Activated T-cell treated with anti-CD3 and anti-CD28 coated beads for 4 hours (primary cell): ENCODE data around the gene BCHE.
"Not testable (repeated sequence)": the region's sequence is repeated elsewhere in the genome, so short reads cannot be mapped to it uniquely, and the experiment has no call there.

Experiments
- DNase-seq: peaks from one replicate; pipeline ENCODE4 v3.0.0-alpha.2; 2020

The BCHE gene

DNA sequence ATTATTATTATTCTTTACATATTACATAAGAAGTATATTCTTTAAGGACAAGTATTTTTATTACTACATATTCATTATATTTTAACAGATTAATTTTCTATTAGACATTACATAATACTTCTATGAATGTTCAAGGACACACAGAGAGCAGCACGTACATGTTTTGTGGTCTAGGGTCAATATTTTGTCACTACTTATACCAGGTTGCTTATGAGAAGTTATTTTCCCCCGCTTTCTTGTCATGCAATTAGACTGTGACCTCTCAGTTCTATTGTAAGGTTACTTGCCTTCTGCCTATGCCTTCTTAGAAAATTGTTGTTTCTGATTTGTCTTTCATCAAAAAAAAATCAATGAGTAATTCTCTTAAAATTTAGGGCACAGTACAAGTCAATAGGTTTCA, 21.5 kb downstream of the BCHE start:
- no peak for DNase-seq

DNA sequence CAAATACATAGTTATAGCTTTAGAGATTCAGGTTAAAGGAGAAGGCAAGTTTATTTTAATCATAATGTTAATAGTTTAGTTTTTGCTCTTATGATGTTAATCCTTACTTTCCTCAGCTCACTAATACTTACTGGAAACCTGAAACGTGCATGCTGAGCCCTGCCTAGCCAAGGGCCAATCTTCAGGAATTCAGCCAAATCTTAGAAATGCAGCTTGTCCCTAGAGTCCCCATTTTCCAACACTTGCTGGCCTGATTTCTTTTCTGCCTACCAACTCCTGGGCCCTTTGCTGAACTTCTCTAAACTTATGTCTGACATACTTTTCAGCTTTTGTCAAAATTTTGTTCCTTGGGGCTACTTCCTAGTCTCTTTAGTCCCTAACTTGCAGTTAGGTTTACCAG, 22.8 kb downstream of the BCHE start:
- no peak for DNase-seq

DNA sequence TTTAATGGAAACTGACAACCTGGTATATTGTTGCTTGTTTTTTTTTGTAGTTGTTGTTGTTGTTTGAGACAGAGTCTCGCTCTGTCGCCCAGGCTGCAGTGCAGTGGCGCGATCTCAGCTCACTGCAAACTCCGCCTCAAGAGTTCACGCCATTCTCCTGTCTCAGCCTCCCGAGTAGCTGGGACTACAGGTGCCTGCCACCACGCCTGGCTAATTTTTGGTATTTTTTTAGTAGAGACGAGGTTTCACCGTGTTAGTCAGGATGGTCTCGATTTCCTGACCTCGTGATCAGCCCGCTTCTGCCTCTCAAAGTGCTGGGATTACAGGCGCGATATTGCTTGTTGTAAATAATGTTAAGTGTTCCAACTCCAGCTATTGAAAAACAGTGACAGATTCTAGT, 29.3 kb downstream of the BCHE start:
- DNase-seq, result not testable (repeated sequence)

DNA sequence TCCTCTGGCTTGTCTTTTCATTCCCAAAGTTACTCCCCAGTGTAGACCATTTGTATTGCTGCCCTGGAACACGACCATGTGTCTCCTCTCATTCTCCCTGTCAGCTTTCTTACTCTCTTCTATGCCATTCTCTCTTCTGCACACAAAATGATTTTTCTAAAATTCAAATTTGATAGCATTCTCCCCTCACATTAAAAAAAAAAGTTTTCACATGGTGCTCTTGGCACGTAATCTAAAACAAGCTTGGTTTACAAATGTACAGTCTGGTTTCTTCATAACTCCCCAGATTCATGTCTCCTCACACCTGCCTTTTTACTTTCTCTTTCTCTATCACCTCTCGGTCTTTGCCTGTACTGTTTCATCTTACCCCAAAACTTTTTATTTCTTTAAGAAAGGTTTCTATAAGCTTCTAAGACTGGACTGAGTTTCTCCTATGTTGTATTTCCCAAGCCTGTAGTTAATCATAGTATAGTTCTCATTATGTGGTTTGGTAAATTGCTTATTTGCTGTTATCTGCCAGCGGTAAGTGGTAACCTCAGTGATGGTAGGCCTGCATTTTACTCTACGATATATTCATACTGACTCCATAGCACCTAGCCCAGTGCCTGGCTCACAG, 31.2 kb downstream of the BCHE start:
- no peak for DNase-seq

DNA sequence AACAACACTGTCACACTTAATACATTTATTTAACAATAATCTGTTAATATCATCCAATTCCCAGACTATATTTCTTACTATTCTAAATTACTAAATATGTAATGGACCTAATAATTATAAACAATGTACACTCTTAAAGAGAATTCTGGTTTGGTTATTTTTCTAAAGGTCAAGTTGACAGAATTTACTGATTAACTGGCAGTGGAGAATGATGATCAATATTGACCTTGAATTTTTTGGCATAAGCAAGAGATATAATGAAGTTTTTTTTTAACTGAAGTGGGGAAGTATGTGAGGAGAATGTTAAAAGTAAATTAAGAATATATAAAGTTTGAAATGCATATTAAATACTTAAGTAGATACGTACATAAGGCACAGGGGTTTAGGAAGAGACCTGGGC, 33.8 kb downstream of the BCHE start:
- DNase-seq, result no peak

DNA sequence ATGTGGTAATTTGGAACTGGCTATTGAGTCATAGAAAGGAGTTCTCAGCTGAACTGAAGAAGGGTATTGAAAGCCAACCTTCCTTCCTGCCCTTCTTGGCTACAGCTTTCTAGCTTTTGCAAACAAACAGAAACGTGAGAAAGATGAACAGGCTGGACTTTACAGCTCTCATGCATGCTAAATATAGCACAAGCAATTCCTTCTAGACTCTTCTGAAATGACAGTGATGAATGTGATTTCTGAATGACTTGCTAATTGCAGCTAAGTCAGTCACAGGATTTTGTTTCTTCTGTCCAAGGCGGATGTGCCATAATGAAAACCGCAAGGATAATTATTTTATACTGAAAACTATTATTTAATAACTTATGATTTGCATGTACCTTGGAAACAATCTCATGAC, 36.3 kb downstream of the BCHE start:
- DNase-seq, result no peak

DNA sequence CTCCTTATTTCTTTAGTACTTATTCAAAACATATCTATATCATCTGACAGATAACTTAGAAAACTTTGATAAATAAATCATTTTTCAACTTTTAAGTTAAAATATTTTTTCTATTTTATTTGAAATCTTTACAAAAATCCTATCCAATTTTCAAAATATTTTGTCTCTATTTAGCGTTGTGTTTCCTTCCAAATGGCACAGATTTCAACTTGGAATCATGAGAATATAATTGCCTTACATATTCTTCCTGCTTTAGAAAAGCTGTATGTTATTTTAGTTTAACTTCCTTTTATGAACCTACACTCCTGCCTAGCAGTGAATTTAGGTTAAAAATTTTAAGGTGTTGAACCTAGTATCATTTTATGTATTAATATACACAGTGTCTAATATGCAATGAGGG, 38.2 kb downstream of the BCHE start:
- DNase-seq, result no peak

DNA sequence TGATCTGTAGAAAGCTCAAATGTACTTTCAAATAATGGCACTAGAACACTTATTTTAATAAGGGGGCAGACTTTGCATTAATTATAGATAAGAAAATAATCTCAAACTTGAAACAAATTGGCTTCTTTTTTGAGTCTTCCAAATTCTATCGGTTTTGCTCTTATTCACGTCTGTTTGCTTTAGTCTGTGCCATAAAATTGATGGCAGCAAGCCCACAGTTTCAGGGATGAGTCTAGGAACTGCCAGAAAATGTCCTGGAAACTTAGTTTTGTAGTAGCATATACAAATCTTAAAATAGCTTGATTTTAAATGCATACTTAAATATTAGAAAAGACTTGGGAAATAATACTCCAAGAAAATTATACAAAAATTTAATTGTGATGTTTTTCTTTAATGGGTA, 39.7 kb downstream of the BCHE start:
- no peak for DNase-seq

- no peak for DNase-seq
Observed at GRCh38 chr3:165796701-165797100, 40.5 kb downstream of the BCHE start.

DNA sequence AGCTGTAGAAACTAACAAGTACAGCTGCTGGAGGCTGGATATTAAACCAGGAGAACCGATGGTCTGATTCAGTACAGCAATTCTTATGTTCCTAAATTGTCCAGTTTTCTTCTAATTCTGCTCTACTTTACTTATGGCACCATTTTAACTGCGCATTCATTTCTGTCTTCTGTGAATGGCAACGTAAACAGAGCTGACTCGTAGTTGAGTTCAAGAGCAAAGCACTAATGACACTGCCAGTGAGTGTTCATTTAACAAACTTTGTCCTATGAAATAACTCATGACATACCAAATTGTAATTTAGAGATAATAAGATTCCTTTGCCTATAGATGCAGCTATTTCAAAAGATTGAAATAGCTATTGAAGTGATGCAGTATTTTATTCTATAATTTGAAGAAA, 48.7 kb downstream of the BCHE start:
- DNase-seq, result no peak

DNA sequence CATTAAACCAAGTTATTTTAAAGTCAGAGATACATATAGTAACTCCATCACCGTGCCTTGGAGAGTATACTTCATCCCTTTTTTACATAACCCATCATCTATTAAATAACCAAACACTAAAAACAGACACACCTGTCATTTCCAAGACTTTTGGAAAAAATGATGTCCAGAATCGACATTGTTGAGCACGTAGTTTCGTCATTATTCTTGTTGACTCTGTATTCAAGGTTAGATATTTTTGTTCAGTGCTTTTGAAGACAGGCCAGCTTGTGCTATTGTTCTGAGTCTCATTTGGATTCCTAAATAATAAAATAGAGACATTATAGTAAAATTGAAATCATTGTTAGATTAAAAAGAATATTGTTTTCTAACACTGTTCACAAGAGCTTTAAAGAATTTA, 51.2 kb downstream of the BCHE start:
- DNase-seq, result no peak

GRCh38 chr3:165784337-165784736, 52.9 kb downstream of the BCHE start:
- no peak for DNase-seq

DNA sequence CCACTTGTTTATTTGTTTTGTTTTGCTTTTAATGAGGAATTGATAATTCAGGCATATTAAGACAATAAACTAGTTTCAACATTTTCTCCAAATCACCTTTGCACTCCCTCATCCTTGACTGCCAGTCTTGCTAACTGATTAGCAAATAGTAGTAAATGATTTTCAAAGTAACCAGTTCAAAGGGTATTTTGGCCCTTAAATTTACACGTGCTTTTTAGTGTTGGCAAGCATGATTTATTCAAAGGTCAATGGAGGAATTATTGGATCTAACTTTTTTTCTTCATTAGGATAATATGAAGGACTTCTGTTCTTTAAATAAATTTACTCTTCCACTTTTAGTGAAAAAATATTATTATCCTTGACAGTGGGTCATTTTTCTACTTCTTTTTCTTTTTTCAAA, 53.8 kb downstream of the BCHE start:
- DNase-seq, result no peak

- DNase-seq, result no peak
Observed at GRCh38 chr3:165778891-165779290, 58.3 kb downstream of the BCHE start.

DNA sequence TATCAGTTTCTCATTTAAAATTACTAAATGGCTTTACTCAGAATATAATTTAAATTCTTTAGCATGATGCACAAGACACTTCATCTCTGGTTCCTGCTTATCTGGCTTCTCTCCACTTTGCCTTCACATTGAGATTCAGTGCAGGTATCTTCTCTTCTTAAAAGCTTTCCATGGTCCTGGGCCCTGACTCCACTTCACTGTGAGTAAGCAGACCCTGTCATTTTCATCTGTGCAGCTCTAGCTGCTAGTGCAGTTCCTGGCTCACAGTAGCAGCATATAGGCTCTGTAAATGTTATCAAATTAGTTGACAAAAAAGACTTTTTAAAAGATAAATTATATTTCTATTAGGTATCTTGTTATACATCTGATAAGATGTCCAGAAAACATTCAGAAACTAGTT, 58.8 kb downstream of the BCHE start:
- no peak for DNase-seq

DNA sequence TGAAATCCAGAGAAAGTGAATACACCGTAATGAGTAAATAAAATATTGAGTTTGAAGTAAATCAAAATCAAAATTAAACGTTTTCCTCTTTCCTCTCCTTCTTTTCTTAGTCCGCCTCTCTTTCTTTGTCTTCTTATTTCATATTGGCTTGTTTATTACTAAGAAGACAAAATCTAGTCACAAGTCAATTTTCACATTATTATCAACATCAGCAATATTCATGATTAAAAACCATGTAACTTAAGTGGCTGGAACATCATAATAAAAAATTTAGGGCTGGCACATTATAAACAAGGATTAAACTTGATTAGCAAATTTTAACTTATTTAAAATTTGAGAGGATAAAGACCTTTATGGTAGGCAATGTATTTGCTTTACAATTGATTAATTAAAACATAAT, 61.4 kb downstream of the BCHE start:
- no peak for DNase-seq

DNA sequence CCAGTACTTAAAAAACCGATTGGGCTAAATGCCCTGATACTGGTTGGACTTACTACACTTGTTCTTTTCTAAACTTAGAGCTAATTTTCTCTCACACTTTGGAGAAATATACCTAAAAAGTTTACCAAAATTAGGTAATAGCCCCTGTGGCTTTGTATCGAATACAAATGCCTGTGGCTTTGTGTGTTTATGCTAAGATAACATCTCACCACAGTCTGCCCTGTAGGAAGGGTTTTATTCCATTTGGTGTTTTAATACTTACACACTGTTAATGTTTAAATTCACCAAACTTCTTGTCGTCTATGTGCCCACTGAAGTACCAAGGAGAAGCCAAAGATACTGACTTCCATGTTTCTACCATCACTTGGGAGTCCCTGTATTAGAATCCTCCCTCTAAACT, 66.4 kb downstream of the BCHE start:
- DNase-seq, result no peak

GRCh38 chr3:165768680-165769079, 68.5 kb downstream of the BCHE start:
- no peak for DNase-seq

- DNase-seq, result no peak
Observed at GRCh38 chr3:165759041-165759440, 78.2 kb downstream of the BCHE start.

GRCh38 chr3:165755571-165755970, 81.7 kb downstream of the BCHE start:
- DNase-seq, result no peak

DNA sequence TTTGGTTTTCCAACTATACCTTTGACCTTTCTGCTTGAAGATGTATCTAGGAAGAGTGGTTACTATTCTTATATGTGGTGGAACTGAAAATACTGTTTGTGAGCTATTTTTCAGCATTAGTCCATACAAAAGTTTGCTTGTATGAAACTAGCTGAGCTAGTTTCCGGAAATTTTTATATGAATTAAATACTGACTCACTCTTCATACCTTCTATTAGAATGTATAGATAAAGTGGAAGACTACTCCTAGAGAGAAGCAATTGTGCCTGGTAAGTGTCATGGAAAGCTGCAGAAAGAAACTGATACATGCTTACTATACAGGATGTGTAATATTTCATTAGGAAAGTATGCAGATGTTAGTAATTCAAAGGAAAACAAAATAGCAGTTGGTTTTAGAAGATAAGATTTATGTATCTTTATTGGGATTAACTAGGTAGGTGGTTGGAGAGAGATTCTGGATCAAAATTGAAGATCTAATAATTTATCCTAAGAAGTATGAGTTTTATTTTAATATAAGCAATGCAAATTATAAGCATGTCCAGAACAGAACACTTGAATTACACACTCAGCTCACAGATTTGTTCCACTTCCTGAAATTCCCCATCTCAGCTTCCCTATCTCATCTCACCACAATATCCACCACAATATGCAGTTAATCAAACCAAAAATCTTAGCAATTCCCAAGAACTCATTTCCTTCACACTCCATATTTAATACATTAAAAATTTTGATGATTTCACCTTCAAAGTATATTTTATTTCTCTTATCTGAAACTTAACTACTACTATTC, 82.8 kb downstream of the BCHE start:
- no peak for DNase-seq

DNA sequence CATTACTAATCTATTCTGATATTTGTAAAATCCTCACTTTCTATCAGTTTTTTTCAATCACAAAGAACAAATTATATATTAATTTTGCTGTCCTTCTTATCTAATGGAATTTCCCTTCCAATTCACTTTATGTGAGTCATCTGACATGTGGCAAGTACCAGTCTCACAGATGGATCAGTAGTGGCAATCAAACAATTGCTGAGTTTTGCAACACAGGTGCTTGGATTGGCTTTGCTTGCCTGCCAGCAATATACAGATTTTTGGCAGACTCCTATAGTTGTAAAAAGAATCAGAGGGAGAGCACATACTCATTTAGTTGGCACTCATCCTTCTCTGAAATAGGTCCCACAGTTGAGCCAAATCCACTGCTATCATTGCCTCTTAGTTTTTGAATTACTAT, 83.7 kb downstream of the BCHE start:
- DNase-seq, result no peak

DNA sequence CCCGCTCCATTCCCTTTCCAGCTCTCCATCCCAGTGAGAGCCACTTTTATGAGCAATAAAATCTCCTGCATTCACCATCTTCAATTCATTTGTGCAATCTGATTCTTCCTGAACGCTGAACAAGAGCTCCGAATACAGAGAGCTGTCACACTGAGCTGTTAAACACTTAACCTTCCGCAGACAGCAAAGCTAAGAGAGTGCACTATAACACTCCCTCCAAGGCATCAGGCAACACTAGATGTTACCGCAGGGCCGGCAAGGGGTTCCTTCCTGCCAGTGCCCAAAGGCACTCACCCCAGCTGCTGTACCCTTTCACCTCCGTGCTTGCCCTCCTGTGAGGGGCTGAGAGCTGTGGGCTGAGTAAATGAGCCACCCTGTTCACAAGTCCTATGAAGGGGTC, 85.6 kb downstream of the BCHE start:
- DNase-seq, result no peak

GRCh38 chr3:165749821-165750220, 87.4 kb downstream of the BCHE start:
- no peak for DNase-seq

DNA sequence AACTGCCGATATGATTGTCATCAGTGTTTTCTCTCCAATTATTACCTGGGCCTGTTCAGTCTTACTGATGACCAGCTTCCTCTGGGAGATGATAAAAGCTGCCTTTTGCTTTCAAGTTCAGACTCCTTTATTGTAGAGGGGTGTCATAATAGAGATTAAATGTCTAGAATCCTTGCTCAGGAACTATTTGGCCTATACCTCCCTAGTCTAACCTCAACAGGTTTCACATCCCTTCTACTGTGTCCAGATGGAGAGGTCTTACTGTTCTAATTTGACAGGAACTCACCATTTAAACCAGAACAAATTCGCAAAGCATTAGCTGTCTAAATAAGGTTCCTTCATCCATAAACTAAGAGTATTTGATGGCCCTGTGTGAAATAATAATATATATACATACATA, 88.0 kb downstream of the BCHE start:
- DNase-seq, result no peak
